Lower lobe of right lung (tissue), 2 donors: ENCODE measurements around the gene ZNF304. TPM values are rescaled to one million over a fixed set of nuclear protein-coding genes. Genes with fewer than 3 reads are reported as not detected.

ENCODE experiments used
- ATAC-seq, 2 donors: fragments of 200-7000 bp; cut with Tn5 transposase; one replicate each; pipeline ENCODE4 v1.9.1; 2020 to 2022; ENCODE audit warnings: mild to moderate bottlenecking in 2 of 2, moderate library complexity in 2 of 2
- DNase-seq: peaks from one replicate; pipeline ENCODE4 v3.0.0-alpha.2; 2020
- H3K27ac ChIP-seq: fragments of 200-600 bp; one replicate; pipeline ENCODE4 v1.8.0; 2022
- H3K27me3 ChIP-seq: fragments of 200-600 bp; one replicate; pipeline ENCODE4 v1.8.0; 2022; ENCODE audit warnings: low read depth
- H3K36me3 ChIP-seq: fragments of 200-600 bp; one replicate; pipeline ENCODE4 v1.8.0; 2022; ENCODE audit warnings: mild to moderate bottlenecking
- H3K4me1 ChIP-seq: fragments of 200-600 bp; one replicate; pipeline ENCODE4 v1.8.0; 2022
- H3K4me3 ChIP-seq: fragments of 200-600 bp; one replicate; pipeline ENCODE4 v1.8.0; 2022; ENCODE audit warnings: mild to moderate bottlenecking
- H3K9me3 ChIP-seq: fragments of 200-600 bp; one replicate; pipeline ENCODE4 v1.8.0; 2022
- CTCF ChIP-seq: fragments of 200-600 bp; IDR thresholded peaks from one replicate; pipeline ENCODE4 v1.8.0; 2022; ENCODE audit warnings: antibody characterized with exemption, mild to moderate bottlenecking
- intact Hi-C: fragments of 100-400 bp; cut with DNase I; formaldehyde crosslinking; loops from one replicate; pipeline ENCODE4 v1.11.0; 2022
- total RNA-seq: library from RNA; stranded (reverse); fragmentation: NEBNext Ultra II Directional; extraction: Animal tissue kit (Norgen Biotek cat#: 25700); gene quantifications from one replicate; pipeline ENCODE4 v1.2.1, GENCODE V29; 2021
- donor health status: DM: no; HTN: yes; CAD: no; lungs with severe emphysema.

The ZNF304 gene
- total RNA-seq, 1 donor from 2014 or later: 7.4 TPM

GRCh38 chr19:57310792-57311191 is 40.3 kb upstream of the ZNF304 start:
- ATAC-seq: no peak
- H3K27ac ChIP-seq: no peak overlapping the region
- peaks cover 14% of the 10 kb centered on the region for H3K9me3 ChIP-seq
- no peaks in the 10 kb centered on the region for H3K4me1 ChIP-seq
- no peaks in the 10 kb centered on the region for H3K27me3 ChIP-seq
- DNase-seq: no peak
- TF ChIP-seq CTCF: no peak
- no peak overlapping the region for H3K4me3 ChIP-seq
- H3K36me3 ChIP-seq: no peaks in the 10 kb centered on the region
- intact Hi-C loops: no loop called here

- no peak overlapping the region for H3K4me3 ChIP-seq
- ATAC-seq (no peak), DNase-seq (no peak)
- H3K27me3 ChIP-seq: peaks cover 13% of the 10 kb centered on the region
- H3K9me3 ChIP-seq: peaks cover 8% of the 10 kb centered on the region
- no peaks in the 10 kb centered on the region for H3K36me3 ChIP-seq
- intact Hi-C loops: no loop called here
- no peaks in the 10 kb centered on the region for H3K4me1 ChIP-seq
- no peak overlapping the region for H3K27ac ChIP-seq
- TF ChIP-seq CTCF: no peak
Measured at GRCh38 chr19:57314146-57314545, 36.9 kb upstream of the ZNF304 start.

- peaks cover 22% of the 10 kb centered on the region for H3K4me1 ChIP-seq
- intact Hi-C loops: no loop called here
- H3K4me3 ChIP-seq: no peak overlapping the region
- ATAC-seq (no peak), DNase-seq (no peak)
- H3K36me3 ChIP-seq: no peaks in the 10 kb centered on the region
- peaks cover 13% of the 10 kb centered on the region for H3K27me3 ChIP-seq
- peaks cover 3% of the 10 kb centered on the region for H3K9me3 ChIP-seq
- no peak overlapping the region for H3K27ac ChIP-seq
- TF ChIP-seq CTCF: no peak
Measured at GRCh38 chr19:57317503-57317902, 33.6 kb upstream of the ZNF304 start.

- DNase-seq (no peak), ATAC-seq (peak in 1 of 2 donors; percentile 40)
- Histone ChIP-seq H3K36me3 (peaks cover 16% of the 10 kb centered on the region), H3K9me3 (peaks cover 4% of the 10 kb centered on the region), H3K4me3 (peak overlapping the region; percentile 85), H3K27ac (peak overlapping the region; percentile 87), H3K27me3 (peaks cover 13% of the 10 kb centered on the region), H3K4me1 (peaks cover 24% of the 10 kb centered on the region)
- intact Hi-C loops: no loop called here
- TF ChIP-seq CTCF: no peak
Measured at GRCh38 chr19:57319869-57320179, 31.2 kb upstream of the ZNF304 start.

GRCh38 chr19:57320180-57321084 is 30.6 kb upstream of the ZNF304 start, which contains the start of gene ZNF543:
Gene ZNF543 (plus strand): TSS chr19:57320472. CDS start chr19:57320854, 382 bp downstream.
- intact Hi-C loops: no loop called here
- DNase-seq (peak; percentile 97), ATAC-seq (peak; percentile 100)
- H3K27me3 ChIP-seq: peaks cover 13% of the 10 kb centered on the region
- H3K36me3 ChIP-seq: peaks cover 23% of the 10 kb centered on the region
- H3K9me3 ChIP-seq: peaks cover 8% of the 10 kb centered on the region
- H3K4me1 ChIP-seq: peaks cover 24% of the 10 kb centered on the region
- no peak for TF ChIP-seq CTCF
- H3K27ac ChIP-seq: peak within 1 kb of the TSS; percentile 87
- peak within 1 kb of the TSS; percentile 85 for H3K4me3 ChIP-seq
